GM19099 (cell line): ENCODE data around the gene FCER1G.
A peak's percentile ranks its signal among the peaks of the same experiment; 100 is the strongest.

Experiments used
- POLR2A ChIP-seq: IDR thresholded peaks from 3 replicates; pipeline ENCODE4 v1.6.1; 2011; ENCODE audit warnings: low read depth; ENCODE audit not compliant: insufficient read length; ENCODE audit errors: extremely low read depth

Gene FCER1G

DNA sequence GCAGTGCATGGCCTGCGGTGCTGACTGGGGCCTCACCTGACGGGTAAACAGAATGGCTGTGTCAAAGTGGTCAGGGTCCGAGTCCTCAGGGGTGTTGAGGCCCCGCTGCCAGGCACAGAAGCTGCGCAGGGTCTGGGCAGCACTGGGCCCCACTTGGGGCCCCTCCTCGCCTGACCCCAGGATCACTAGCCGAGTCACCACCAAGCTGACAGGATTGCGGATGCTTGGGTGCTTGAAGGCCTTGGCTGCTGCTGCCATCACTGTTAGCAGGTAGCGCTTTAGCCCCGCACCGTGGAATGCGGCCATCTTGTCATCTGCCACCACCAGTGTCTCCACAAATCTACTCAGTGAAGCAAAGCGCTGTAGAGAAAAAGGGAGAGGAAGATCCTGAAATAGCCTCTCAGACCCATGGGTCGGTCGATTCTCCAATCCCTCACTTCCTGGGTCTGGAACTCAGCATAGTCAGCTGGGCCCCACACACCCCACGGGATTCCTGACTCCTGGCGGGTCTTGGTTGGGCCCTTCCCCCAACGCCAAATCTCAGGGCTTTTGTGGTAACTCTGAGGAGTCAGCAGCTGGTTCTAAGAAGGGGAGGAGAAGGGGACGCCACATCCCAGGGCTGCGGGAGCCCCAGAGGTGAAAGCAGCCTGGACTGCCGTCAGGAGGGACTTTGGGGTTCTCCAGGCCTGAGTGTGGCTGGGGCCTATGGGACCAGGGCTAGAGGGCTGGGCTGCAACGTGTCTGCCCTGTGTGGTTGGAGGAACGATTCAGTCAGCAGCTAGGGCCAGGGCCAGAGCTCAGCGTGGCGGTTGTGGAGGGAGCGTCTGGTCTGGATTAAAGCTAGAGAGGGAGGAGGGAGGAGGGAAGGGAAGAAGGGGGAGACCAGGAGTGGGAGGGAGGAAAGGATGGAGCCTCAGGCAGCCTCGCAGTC, 18.3 kb upstream of the FCER1G start:
- no peak for TF ChIP-seq POLR2A

DNA sequence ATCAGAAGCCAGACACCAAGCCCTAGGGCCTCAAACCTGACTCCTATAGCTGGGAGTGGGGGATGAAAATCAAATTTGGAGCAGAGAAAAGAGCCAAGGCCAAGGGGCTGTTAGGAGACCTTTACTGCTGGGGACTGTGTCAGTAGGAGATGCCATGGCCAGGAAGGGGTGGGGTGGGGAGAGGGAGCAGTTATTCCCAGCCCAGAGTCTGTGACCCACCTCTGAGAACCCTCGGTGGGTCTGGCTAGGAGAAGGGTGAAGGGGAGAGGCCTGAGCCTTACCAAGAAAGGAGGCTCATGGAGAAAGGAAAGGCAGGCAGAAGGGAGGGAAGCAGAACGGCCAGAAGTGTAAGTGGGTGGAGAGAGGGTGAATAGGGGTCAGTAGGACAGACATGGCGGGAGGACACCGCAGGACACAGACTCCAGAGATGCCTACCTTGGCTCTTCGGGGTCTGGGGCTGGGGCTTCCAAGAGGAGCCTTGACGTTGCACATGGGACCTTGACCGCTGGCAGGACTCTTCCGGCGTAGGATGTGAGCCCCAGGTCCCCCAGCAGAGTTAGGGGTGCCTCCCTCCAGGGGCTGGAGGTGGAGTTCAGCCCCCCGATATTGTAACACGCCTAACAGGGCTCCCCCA, 17.4 kb upstream of the FCER1G start:
- no peak for TF ChIP-seq POLR2A

DNA sequence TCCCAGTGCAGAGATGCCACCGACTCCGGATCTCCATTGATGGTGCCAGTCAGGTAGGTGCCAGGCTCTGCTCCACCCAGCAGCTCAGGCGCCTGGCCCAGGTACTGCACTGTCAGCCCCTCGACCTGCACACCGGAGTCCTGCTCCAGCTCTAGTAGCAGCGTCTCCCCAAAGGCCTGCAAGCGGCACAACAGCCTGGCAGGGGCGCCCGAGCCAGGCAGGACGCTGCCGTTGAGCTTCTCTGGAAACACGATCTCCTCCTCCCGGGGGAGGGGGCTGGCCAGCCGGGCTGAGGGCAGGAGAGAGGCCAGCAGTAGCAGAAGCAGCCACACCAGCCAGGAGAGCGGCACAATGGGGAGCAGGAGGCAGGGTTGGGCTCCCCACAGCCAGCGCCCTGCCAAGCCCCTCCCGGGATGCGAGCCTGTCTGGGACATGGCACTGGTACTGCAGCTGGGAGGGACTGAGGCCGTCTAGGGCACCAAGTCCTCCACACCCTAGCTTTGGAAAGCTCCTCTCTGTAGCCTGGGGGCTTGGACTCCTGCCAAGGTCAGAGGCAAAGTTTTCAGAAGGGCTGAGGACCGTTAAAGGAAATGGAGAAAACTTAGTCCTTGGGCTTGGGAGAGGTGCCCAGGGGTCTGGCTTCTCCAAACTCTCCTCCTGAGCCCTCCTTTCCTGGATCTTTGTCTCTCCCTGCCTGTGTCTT, 16.8 kb upstream of the FCER1G start:
- TF ChIP-seq POLR2A: no peak

DNA sequence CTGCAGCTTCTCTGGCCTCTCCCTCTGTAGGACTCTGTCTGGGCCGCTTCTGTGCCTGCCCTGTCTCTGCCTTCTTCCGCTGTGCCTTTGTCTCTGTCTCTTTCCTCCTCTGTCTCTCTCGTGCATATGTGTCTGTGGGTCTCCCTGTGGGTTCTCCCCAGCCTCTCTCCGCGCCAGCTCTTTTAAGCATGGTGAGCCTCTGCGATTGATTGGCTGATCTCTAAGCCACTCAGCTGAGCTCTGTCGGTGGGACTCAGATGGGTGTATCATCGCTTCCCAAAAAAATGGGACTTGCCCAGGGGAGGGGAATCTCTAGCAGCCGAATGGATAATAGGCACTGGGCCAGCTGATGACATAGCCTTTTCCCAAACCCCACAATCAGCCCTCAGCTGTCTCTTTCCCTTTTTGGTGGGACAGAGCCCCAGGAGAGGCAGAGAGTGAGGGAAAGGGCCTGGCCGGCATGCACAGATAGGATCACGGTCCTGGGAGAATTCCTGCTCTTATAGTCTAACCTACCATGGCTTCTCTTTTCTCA, 16.1 kb upstream of the FCER1G start, which contains the start of gene ADAMTS4:
Gene ADAMTS4, minus strand, starts transcription at position 158 of the 535 bp plus-strand sequence. CDS start 427 bp downstream, outside the sequence.
- TF ChIP-seq POLR2A: no peak

DNA sequence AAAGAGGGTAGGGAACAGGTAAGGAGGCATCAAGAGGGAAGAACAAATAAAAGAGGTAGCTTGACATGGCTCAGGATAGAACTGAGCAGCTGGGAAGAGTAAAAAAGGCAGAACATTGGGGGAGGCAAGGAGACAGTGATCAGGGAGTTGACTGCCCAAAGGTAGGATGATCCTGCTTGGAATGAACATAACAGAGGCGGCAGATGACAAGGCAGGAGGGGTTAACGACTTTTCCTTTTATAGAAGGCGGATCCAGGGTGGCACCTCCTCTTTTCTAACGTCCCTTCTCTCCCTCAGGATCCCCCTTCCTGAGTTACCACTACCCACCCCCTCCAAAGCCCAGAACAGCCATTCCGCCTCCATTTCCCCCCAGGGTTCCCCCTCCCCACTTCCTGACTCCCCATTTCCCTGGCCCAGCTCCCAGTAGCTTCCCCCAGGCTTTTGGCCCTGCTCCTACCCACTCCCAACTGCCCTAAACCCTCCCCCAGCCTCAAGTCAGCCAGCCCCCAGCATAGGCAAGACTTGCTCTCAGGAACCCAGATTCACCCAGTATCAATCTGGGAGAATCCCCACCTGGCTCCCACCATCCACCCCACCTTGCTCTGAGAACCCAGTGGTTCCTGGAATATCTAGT, 15.5 kb upstream of the FCER1G start:
- no peak for TF ChIP-seq POLR2A

DNA sequence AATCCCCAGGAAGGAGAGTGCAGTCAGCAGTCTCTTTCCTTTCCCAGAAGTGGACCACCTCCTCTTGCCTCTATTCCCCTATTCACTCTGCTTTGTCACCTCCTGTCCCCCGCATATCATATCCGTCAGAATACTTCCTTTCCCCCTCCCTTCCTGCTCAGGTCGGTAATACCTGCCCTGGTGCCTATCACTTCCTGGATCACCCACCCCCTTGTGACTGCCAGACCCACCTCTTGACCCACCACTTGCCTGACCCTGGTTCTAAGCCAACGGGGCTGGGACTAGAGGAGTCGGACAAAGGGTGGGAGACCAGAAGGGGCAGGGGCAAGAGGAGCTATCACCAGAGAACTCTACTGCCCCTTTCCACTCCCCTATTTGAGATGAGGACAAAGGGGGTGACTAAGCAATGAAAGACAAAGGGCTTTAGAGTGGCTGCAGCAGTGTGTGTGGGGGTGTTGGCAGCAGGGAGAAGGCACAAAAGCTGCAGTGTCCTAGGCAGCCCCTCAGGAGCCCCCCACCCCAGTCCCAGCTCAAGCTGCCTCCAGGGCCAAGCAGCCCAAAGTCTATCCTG, 14.6 kb upstream of the FCER1G start:
- TF ChIP-seq POLR2A: no peak

DNA sequence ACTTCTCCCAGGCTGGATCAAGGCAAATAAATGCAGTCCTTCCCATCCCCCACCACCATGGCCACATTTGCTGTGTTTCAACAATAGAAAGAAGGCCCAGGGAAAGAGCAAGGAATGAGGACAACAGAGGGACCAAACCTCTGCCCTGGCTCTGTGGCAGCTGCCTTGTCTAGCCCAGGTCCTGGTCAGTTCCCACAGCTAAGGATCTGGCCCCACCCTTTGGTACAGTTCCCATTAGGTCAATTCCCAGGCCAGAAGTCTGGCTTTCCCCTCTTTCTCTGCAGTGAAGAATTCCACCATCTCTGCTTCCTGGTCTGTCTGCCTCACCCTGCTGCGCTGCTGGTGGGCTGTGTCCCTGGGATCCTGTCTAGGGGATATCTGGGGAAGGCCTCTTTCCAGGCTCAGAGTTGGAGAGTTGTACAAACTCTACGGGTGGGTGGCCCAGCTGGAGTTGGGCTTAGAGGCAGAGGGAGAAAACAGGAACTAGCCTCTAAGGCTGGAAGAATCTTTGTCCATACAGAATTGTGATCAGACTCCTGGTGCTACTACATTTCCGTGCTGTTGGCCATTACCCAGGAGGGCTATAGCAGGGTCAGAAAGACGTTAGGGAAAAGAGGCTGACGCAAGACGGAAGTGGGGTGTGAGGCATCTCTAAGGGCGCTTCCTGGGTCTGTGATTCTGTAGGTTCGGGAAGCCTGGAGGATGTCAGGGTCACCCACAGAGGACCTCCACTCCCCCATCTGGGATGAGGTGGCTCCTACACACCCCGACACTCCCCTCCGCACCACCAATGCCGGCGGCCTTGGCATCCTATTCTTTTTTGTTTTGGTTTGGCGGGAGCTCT, 13.9 kb upstream of the FCER1G start:
- no peak for TF ChIP-seq POLR2A

DNA sequence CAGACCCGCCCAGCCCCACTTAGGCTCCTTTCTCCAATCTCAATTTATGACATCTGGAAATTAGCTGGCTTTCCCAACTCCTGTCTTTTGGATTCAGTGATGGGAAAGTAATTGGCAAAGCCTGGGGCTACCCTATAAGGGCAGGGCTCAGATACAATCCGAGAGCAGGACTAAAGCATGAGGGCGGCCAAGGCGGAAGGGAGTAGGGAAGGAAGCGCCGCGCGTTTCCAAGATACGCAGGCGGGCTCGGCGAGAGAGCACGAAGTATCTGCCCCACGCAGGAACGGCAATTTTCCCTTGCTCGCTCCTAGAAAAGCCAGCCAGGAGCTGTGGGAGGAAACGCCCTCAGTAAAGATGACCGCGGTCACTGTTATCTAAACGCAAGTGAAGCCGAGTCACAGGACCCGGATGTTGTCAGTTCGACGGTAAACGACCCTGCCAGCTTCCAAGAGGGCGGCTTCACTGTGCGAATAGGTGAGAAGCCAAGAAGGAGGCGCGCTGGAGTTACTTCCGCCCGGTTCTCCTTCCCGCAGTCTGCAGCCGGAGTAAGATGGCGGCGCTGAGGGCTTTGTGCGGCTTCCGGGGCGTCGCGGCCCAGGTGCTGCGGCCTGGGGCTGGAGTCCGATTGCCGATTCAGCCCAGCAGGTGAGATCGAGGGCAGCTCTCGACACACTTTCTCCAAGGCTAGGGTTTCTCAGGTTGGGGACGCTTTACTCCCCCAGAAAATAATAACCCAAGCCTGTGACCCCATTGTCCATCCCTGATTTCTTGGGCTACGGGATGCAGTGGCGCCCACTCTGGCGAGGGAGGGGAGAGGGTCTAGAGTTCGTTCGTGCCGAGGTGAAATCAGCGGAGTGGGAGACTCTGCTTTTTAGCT, 13.0 kb upstream of the FCER1G start, which contains the start of gene NDUFS2:
Gene NDUFS2, plus strand, starts transcription at position 532 of the 877 bp plus-strand sequence. Its CDS starts 19 bp downstream, at position 551.
- TF ChIP-seq POLR2A: peak; percentile 93

DNA sequence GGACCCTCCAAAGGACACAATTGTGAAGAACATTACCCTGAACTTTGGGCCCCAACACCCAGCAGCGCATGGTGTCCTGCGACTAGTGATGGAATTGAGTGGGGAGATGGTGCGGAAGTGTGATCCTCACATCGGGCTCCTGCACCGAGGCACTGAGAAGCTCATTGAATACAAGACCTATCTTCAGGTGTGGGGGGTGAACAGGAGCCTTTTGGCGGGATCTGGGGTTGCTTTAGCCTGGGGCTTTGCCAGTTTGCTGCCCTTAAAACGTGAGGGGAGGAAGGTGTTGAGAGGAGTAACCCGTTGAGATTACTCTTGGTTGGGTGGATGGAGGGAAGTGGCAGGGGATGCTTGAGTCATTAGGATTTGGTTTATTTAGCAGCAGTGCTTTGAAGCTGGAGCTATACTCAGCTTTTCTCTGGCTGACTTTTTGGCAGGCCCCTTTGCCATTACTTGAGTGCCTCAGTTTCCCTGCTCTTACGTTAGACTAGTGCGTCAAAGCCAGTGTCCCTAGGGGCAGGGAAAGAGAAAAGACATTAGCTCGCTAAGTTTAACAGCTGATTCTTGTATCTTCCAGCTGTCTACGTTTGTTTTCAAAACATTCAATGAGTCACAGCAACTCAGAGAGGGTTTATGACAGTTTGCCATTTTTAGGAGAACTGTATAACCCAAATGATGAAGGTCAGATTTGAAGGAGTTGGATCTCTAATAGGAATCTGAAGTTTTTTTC, 8.5 kb upstream of the FCER1G start:
- TF ChIP-seq POLR2A: no peak

DNA sequence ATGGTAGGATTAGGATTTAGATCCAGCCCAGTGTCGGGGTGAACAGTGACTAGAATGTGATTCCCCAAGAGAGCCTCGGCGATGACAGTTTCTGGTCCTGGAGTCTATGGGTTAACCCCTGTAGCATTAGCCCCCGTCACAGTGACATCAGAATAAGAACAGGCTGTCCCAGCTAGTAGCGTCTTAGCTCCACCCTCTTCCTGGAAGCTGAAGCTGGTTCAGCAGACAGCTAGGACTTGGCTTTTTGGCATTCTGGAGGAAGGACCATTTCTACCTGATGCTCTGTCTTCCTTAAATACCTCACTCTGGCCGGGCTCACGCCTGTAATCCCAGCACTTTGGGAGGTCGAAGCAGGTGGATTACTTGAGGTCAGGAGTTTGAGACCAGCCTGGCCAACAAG, 7.9 kb upstream of the FCER1G start:
- TF ChIP-seq POLR2A: no peak

DNA sequence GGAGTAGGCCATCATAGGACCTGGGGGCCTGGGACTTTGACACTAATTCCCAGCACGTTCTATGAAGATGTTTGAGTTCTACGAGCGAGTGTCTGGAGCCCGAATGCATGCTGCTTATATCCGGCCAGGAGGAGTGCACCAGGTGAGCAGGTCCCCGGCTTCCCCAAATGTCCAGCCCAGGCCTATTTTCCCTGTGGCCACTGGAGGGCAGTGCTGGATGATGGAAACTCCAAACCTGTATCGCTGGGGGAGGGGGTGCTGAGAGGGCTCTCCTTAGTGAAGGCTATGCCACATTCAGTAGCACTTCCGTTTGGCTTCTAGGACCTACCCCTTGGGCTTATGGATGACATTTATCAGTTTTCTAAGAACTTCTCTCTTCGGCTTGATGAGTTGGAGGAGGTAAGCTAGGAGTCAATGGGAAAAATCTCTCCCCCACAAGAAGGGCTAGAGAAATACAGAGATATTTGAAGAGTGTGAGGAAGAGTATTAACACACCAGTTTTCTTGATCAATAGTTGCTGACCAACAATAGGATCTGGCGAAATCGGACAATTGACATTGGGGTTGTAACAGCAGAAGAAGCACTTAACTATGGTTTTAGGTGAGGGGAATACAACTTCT, 5.2 kb upstream of the FCER1G start:
- TF ChIP-seq POLR2A: no peak
